HepG2 (cell line): Measurements from ENCODE around the gene SUB1. TPM values are rescaled to one million over a fixed set of nuclear protein-coding genes. Genes with fewer than 3 reads are reported as not detected.

Experiments used
- ADNP ChIP-seq: sonication (generic); formaldehyde crosslinking; IDR thresholded peaks from 2 replicates; pipeline ENCODE4 v1.4.0; 2020; ENCODE audit warnings: missing genetic modification reagents
- EP300 ChIP-seq, 3 experiments: sonication (generic) in 1 of 3; formaldehyde crosslinking in 1 of 3; IDR thresholded peaks; 2 replicates each; pipeline versions ENCODE4 v1.5.1 to v1.6.1; 2011 to 2020; ENCODE audit warnings: low read depth in 2 of 3, low read length in 2 of 3, borderline replicate concordance in 1 of 3, improper control_type of control experiment in 1 of 3, mild to moderate bottlenecking in 1 of 3, missing genetic modification reagents in 1 of 3, moderate library complexity in 1 of 3
- EZH2 ChIP-seq: conservative IDR thresholded peaks from 2 replicates; pipeline ENCODE4 v1.6.1; 2012; ENCODE audit warnings: mild to moderate bottlenecking, low read depth, low read length, moderate library complexity
- GFI1 ChIP-seq: sonication (generic); formaldehyde crosslinking; IDR thresholded peaks from 2 replicates; pipeline ENCODE4 v1.5.0; 2020; ENCODE audit warnings: missing genetic modification reagents, mild to moderate bottlenecking, borderline replicate concordance
- HIC2 ChIP-seq: sonication (generic); formaldehyde crosslinking; IDR thresholded peaks from 2 replicates; pipeline ENCODE4 v1.9.0; 2022; ENCODE audit warnings: low read depth, missing genetic modification reagents
- HOXD1 ChIP-seq: sonication (generic); formaldehyde crosslinking; IDR thresholded peaks from 2 replicates; pipeline ENCODE4 v1.5.0; 2020; ENCODE audit warnings: missing genetic modification reagents
- JUNB ChIP-seq: sonication (generic); formaldehyde crosslinking; IDR thresholded peaks from 2 replicates; pipeline ENCODE4 v1.8.0; 2022; ENCODE audit warnings: missing genetic modification reagents, mild to moderate bottlenecking, borderline replicate concordance
- MAFF ChIP-seq: IDR thresholded peaks from 2 replicates; pipeline ENCODE4 v1.6.1; 2011; ENCODE audit warnings: low read depth, low read length, improper control_type of control experiment
- NCOR1 ChIP-seq: fragments of 200-600 bp; sonication (generic); IDR thresholded peaks from 2 replicates; pipeline ENCODE4 v1.7.0; 2017; ENCODE audit warnings: antibody characterized with exemption, low read length, borderline replicate concordance
- NFE2L1 ChIP-seq: sonication (generic); formaldehyde crosslinking; IDR thresholded peaks from 2 replicates; pipeline ENCODE4 v1.4.0; 2020; ENCODE audit warnings: missing genetic modification reagents, mild to moderate bottlenecking, borderline replicate concordance
- NR2F6 ChIP-seq, 2 experiments: IDR thresholded peaks; 2 replicates each; pipeline ENCODE4 v1.6.1; 2016; ENCODE audit warnings: antibody characterized with exemption in 1 of 2, mild to moderate bottlenecking in 1 of 2
- REXO4 ChIP-seq: sonication (generic); formaldehyde crosslinking; IDR thresholded peaks from 2 replicates; pipeline ENCODE4 v1.8.0; 2022; ENCODE audit warnings: missing genetic modification reagents, mild to moderate bottlenecking, borderline replicate concordance
- SNAPC4 ChIP-seq: sonication (generic); formaldehyde crosslinking; IDR thresholded peaks from 2 replicates; pipeline ENCODE4 v1.4.0; 2020; ENCODE audit warnings: mild to moderate bottlenecking, missing genetic modification reagents
- TP53 ChIP-seq: sonication (generic); formaldehyde crosslinking; conservative IDR thresholded peaks from 2 replicates; pipeline ENCODE4 v1.4.0; 2020; ENCODE audit warnings: missing genetic modification reagents
- ZNF382 ChIP-seq: sonication (generic); formaldehyde crosslinking; IDR thresholded peaks from 2 replicates; pipeline ENCODE4 v1.5.0; 2020; ENCODE audit warnings: missing genetic modification reagents, mild to moderate bottlenecking, borderline replicate concordance
- ZNF629 ChIP-seq: sonication (generic); formaldehyde crosslinking; conservative IDR thresholded peaks from 2 replicates; pipeline ENCODE4 v1.5.0; 2020; ENCODE audit warnings: missing genetic modification reagents
- polyA plus RNA-seq, 8 experiments: library from polyadenylated mRNA; depleted of rRNA in 3 of 8; stranded (reverse) in 7 of 8; unstranded in 1 of 8; fragments of >200 nt; fragmentation: Illumina TruSeq in 4 of 8; extraction: Trizol in 4 of 8; gene quantifications; 2 replicates each; pipeline versions ENCODE4 v1.2.1 to v1.2.3, GENCODE V29; 2011 to 2016; ENCODE audit warnings: low read depth in 4 of 8, missing spikeins in 1 of 8, mixed read lengths in 1 of 8; ENCODE audit not compliant: insufficient read depth in 1 of 8
- total RNA-seq, 5 experiments: library from RNA; depleted of rRNA; stranded (reverse); fragments of >200 nt; fragmentation: Illumina TruSeq; extraction: Trizol; gene quantifications; 2 replicates each; pipeline ENCODE4 v1.2.3, GENCODE V29; 2016; ENCODE audit warnings: low read depth in 1 of 5
- TF ChIP-seq, protein P1 (sequence below): sonication (generic); formaldehyde crosslinking; IDR thresholded peaks from 2 replicates; pipeline ENCODE4 v1.4.0; 2020; ENCODE audit warnings: missing genetic modification reagents
- TF ChIP-seq, protein P2 (sequence below): sonication (generic); formaldehyde crosslinking; IDR thresholded peaks from 2 replicates; pipeline ENCODE4 v1.4.0; 2020; ENCODE audit warnings: missing genetic modification reagents

Gene SUB1
- total and polyA plus RNA-seq, 2 of the 13 experiments (the other 11 are each of a cell fraction or from before 2014, with no cell fraction given): 182 to 693 TPM

DNA sequence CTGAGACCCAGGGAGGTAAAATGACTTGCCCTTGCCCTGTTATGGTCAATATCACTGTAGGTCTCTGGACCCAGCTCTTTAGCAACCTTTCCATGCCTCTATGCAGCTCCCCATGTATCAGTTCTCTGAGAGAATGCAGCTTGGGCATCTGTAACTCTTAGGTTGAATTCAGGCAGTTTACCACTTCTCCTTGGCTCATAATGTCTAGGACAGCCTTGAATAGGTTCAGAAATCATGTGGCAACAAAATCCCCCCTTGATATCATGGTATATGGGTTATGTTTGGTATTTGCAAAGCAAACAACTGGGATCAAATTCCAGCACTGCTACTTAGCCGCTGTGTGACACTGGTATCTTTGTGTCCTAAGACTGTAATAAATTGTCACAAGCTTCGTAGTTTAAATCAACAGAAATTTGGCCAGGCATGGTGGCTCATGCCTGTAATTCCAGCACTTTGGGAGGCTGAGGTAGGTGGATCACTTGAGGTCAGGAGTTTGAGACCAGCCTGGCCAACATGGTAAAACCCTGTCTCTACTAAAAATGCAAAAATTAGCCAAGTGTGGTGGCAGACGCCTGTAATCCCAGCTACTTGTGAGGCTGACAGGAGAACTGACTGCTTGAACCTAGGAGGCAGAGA, 10.7 kb upstream of the SUB1 start (continued):
- peak; percentile 34; the same call in 1 of the 2 replicates for TF ChIP-seq SNAPC4 (CRISPR knock-in tag)
- peak; percentile 72 to 93; a peak in 3 of 4 replicates for TF ChIP-seq EP300 (IDR thresholded peaks at IDR 0.05; ENCODE audit: low read depth in 2 of 2, low read length in 2 of 2)
- TF ChIP-seq EP300 (CRISPR knock-in tag; IDR thresholded peaks at IDR 0.05; ENCODE audit: borderline replicate concordance): peak; percentile 90
- TF ChIP-seq, protein P1, sequence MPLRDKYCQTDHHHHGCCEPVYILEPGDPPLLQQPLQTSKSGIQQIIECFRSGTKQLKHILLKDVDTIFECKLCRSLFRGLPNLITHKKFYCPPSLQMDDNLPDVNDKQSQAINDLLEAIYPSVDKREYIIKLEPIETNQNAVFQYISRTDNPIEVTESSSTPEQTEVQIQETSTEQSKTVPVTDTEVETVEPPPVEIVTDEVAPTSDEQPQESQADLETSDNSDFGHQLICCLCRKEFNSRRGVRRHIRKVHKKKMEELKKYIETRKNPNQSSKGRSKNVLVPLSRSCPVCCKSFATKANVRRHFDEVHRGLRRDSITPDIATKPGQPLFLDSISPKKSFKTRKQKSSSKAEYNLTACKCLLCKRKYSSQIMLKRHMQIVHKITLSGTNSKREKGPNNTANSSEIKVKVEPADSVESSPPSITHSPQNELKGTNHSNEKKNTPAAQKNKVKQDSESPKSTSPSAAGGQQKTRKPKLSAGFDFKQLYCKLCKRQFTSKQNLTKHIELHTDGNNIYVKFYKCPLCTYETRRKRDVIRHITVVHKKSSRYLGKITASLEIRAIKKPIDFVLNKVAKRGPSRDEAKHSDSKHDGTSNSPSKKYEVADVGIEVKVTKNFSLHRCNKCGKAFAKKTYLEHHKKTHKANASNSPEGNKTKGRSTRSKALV (CRISPR knock-in tag): no peak
- TF ChIP-seq ZNF629 (CRISPR knock-in tag): peak; percentile 43; the same call in 1 of the 2 replicates
- TF ChIP-seq, protein P2, sequence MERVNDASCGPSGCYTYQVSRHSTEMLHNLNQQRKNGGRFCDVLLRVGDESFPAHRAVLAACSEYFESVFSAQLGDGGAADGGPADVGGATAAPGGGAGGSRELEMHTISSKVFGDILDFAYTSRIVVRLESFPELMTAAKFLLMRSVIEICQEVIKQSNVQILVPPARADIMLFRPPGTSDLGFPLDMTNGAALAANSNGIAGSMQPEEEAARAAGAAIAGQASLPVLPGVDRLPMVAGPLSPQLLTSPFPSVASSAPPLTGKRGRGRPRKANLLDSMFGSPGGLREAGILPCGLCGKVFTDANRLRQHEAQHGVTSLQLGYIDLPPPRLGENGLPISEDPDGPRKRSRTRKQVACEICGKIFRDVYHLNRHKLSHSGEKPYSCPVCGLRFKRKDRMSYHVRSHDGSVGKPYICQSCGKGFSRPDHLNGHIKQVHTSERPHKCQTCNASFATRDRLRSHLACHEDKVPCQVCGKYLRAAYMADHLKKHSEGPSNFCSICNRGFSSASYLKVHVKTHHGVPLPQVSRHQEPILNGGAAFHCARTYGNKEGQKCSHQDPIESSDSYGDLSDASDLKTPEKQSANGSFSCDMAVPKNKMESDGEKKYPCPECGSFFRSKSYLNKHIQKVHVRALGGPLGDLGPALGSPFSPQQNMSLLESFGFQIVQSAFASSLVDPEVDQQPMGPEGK (CRISPR knock-in tag): peak; percentile 69
- TF ChIP-seq NR2F6 (IDR thresholded peaks at IDR 0.05): peak; percentile 65; the same call in 1 of the 2 replicates
- TF ChIP-seq NR2F6 (CRISPR knock-in tag; IDR thresholded peaks at IDR 0.05): peak; percentile 79
- no peak for TF ChIP-seq MAFF
- TF ChIP-seq HIC2 (CRISPR knock-in tag): no peak
- TF ChIP-seq EZH2: no peak
- no peak for TF ChIP-seq JUNB
- TF ChIP-seq TP53: peak; percentile 62; the same call in 1 of the 2 replicates
- no peak for TF ChIP-seq NFE2L1 (CRISPR knock-in tag)
- peak; percentile 78 for TF ChIP-seq GFI1 (CRISPR knock-in tag)
- peak; percentile 73; the same call in 1 of the 2 replicates for TF ChIP-seq NCOR1
- no peak for TF ChIP-seq ZNF382 (CRISPR knock-in tag)
- peak; percentile 85 for TF ChIP-seq HOXD1 (CRISPR knock-in tag)
- TF ChIP-seq REXO4 (CRISPR knock-in tag): no peak
- peak; percentile 91 for TF ChIP-seq ADNP
